ENCODE data around the gene MTMR2.

GRCh38 chr11:95877291-95877690 is 46.6 kb downstream of the MTMR2 start:
- TF ChIP-seq CTCF (IDR thresholded peaks at IDR 0.05) (no peak), EP300 (IDR thresholded peaks at IDR 0.05; ENCODE audit: low read depth) (no peak)

Measured in transverse colon (tissue), 3 donors.